ENCODE results near the gene FUT2. TPM values are rescaled to one million over a fixed set of nuclear protein-coding genes. Genes with fewer than 3 reads are reported as not detected.
A peak's percentile ranks its signal among the peaks of the same experiment; 100 is the strongest.

The FUT2 gene
- polyA plus RNA-seq, 3 donors, result not detected

GRCh38 chr19:48713864-48714755, 18.3 kb downstream of the FUT2 start:
- intact Hi-C loops (cut with micrococcal nuclease), result loop anchor here in 1 of 2 donors (10.0 kb wide), 1 partner anchor 69 kb away; the partner anchor contains the start of gene CA11
- DNase-seq, result peak; percentile 97 to 99 (median 98)
- H3K9me3 ChIP-seq (replicated peaks in 1 of 2; ENCODE audit: control insufficient read depth in 1 of 2, insufficient read depth in 1 of 2, low read length in 2 of 2), result peaks cover 0 to 9% of the 10 kb centered on the region in 2 donors
- WGBS (ENCODE audit: insufficient coverage), result under 1% methylated on average over 66 of the region's 67 CpGs
- no peak for TF ChIP-seq CTCF (IDR thresholded peaks at IDR 0.05)
- H3K9me3 Mint-ChIP-seq, result peaks cover 0 to 14% (median 4%) of the 10 kb centered on the region in 7 donors
- peaks cover 19 to 21% of the 10 kb centered on the region in 2 donors for H3K4me1 ChIP-seq (ENCODE audit: control insufficient read depth in 1 of 2, insufficient read depth in 2 of 2, low read length in 2 of 2)
- no peaks in the 10 kb centered on the region for H4K20me1 ChIP-seq (ENCODE audit: insufficient read depth, low read length)
- no peaks in the 10 kb centered on the region for H3K36me3 ChIP-seq (replicated peaks in 1 of 2; ENCODE audit: control insufficient read depth in 1 of 2, insufficient read depth in 2 of 2, low read length in 2 of 2)
- peak overlapping the region; percentile 42 to 86 (median 67) for H3K4me3 ChIP-seq (replicated peaks in 1 of 3; ENCODE audit: low read depth in 2 of 3, low read length in 3 of 3)
- H3K27ac ChIP-seq (ENCODE audit: low read depth in 1 of 2, low read length in 2 of 2), result peak overlapping the region; percentile 46 to 63
- H3K79me2 ChIP-seq (ENCODE audit: insufficient read depth, low read length), result no peaks in the 10 kb centered on the region
- H3K27ac Mint-ChIP-seq, result peak overlapping the region; percentile 71 to 93 (median 86)
- no peaks in the 10 kb centered on the region for H3K36me3 Mint-ChIP-seq
- peaks cover 0 to 2% of the 10 kb centered on the region in 2 donors for H3K27me3 ChIP-seq (ENCODE audit: control insufficient read depth in 2 of 2, insufficient read depth in 2 of 2, low read length in 2 of 2)
- H3K4me2 ChIP-seq (replicated peaks; ENCODE audit: extremely low read depth, low read length, poor library complexity, severe bottlenecking), result peak overlapping the region; percentile 86
- H3K4me1 Mint-ChIP-seq, result peaks cover 14% of the 10 kb centered on the region
- H3K4me3 Mint-ChIP-seq, result peak overlapping the region; percentile 79 to 80
- H2AFZ ChIP-seq (ENCODE audit: insufficient read depth, low read depth, low read length, poor library complexity, severe bottlenecking), result peak overlapping the region; percentile 99
- H3K27me3 Mint-ChIP-seq (ENCODE audit: low read depth in 3 of 3), result peaks cover 6 to 11% (median 6%) of the 10 kb centered on the region in 3 donors
- H3K9ac ChIP-seq (ENCODE audit: insufficient read depth, low read length, poor library complexity, severe bottlenecking), result peak overlapping the region; percentile 37

GRCh38 chr19:48714759-48715675, 19.2 kb downstream of the FUT2 start:
- peaks cover 19 to 21% of the 10 kb centered on the region in 2 donors for H3K4me1 ChIP-seq (ENCODE audit: control insufficient read depth in 1 of 2, insufficient read depth in 2 of 2, low read length in 2 of 2)
- no peaks in the 10 kb centered on the region for H3K36me3 ChIP-seq (replicated peaks in 1 of 2; ENCODE audit: control insufficient read depth in 1 of 2, insufficient read depth in 2 of 2, low read length in 2 of 2)
- H3K9me3 Mint-ChIP-seq, result peaks cover 0 to 14% (median 4%) of the 10 kb centered on the region in 7 donors
- H3K4me3 Mint-ChIP-seq, result peak overlapping the region; percentile 77 to 80
- no peaks in the 10 kb centered on the region for H4K20me1 ChIP-seq (ENCODE audit: insufficient read depth, low read length)
- peak overlapping the region; percentile 46 to 63 for H3K27ac ChIP-seq (ENCODE audit: low read depth in 1 of 2, low read length in 2 of 2)
- 68% methylated on average over 20 of the region's 26 CpGs for WGBS (ENCODE audit: insufficient coverage)
- peaks cover 0 to 9% of the 10 kb centered on the region in 2 donors for H3K9me3 ChIP-seq (replicated peaks in 1 of 2; ENCODE audit: control insufficient read depth in 1 of 2, insufficient read depth in 1 of 2, low read length in 2 of 2)
- H3K27me3 Mint-ChIP-seq (ENCODE audit: low read depth in 3 of 3), result peaks cover 6 to 11% (median 6%) of the 10 kb centered on the region in 3 donors
- no peaks in the 10 kb centered on the region for H3K79me2 ChIP-seq (ENCODE audit: insufficient read depth, low read length)
- peak overlapping the region; percentile 71 to 93 (median 82) for H3K27ac Mint-ChIP-seq
- no peak for TF ChIP-seq CTCF (IDR thresholded peaks at IDR 0.05)
- peak overlapping the region; percentile 86 for H3K4me2 ChIP-seq (replicated peaks; ENCODE audit: extremely low read depth, low read length, poor library complexity, severe bottlenecking)
- no peaks in the 10 kb centered on the region for H3K36me3 Mint-ChIP-seq
- intact Hi-C loops (cut with micrococcal nuclease), result loop anchor here in 1 of 2 donors (10.0 kb wide), 1 partner anchor 70 kb away; the partner anchor contains the start of gene CA11
- H3K27me3 ChIP-seq (ENCODE audit: control insufficient read depth in 2 of 2, insufficient read depth in 2 of 2, low read length in 2 of 2), result peaks cover 0 to 2% of the 10 kb centered on the region in 2 donors
- DNase-seq, result no peak
- peaks cover 14% of the 10 kb centered on the region for H3K4me1 Mint-ChIP-seq
- H3K9ac ChIP-seq (ENCODE audit: insufficient read depth, low read length, poor library complexity, severe bottlenecking), result peak overlapping the region; percentile 37
- peak overlapping the region; percentile 40 to 86 (median 43) for H3K4me3 ChIP-seq (replicated peaks in 1 of 3; ENCODE audit: low read depth in 2 of 3, low read length in 3 of 3)
- H2AFZ ChIP-seq (ENCODE audit: insufficient read depth, low read depth, low read length, poor library complexity, severe bottlenecking), result peak overlapping the region; percentile 80

All from CD14-positive monocyte (primary cell).